GM10266 (cell line): Measurements from ENCODE around the gene PDGFRA.

Experiments used
- DNase-seq: peaks from one replicate; pipeline ENCODE4 v3.0.0; 2012; ENCODE audit errors: extremely low spot score
- TF ChIP-seq, protein P1 (sequence below): IDR thresholded peaks from 2 replicates; pipeline ENCODE4 v1.5.1; 2012; ENCODE audit warnings: mild to moderate bottlenecking, low read depth; ENCODE audit not compliant: control insufficient read depth, insufficient read depth; ENCODE audit errors: missing control alignments

PDGFRA gene

DNA sequence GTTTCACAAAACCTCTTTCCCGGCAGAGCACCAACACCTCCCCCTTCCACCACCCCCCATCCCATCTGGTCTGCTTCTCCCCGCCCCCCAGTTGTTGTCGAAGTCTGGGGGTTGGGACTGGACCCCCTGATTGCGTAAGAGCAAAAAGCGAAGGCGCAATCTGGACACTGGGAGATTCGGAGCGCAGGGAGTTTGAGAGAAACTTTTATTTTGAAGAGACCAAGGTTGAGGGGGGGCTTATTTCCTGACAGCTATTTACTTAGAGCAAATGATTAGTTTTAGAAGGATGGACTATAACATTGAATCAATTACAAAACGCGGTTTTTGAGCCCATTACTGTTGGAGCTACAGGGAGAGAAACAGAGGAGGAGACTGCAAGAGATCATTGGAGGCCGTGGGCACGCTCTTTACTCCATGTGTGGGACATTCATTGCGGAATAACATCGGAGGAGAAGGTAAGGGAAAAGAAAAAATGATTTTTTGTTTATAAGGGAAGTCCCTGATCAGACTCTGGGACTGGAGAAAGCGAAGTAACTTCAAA is at the start of gene PDGFRA:
PDGFRA (plus strand) TSS at position 333 of the 541 bp plus-strand sequence. CDS start 29,476 bp downstream, outside the sequence.
- DNase-seq: no peak
- TF ChIP-seq, protein P1, sequence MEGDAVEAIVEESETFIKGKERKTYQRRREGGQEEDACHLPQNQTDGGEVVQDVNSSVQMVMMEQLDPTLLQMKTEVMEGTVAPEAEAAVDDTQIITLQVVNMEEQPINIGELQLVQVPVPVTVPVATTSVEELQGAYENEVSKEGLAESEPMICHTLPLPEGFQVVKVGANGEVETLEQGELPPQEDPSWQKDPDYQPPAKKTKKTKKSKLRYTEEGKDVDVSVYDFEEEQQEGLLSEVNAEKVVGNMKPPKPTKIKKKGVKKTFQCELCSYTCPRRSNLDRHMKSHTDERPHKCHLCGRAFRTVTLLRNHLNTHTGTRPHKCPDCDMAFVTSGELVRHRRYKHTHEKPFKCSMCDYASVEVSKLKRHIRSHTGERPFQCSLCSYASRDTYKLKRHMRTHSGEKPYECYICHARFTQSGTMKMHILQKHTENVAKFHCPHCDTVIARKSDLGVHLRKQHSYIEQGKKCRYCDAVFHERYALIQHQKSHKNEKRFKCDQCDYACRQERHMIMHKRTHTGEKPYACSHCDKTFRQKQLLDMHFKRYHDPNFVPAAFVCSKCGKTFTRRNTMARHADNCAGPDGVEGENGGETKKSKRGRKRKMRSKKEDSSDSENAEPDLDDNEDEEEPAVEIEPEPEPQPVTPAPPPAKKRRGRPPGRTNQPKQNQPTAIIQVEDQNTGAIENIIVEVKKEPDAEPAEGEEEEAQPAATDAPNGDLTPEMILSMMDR: no peak

DNA sequence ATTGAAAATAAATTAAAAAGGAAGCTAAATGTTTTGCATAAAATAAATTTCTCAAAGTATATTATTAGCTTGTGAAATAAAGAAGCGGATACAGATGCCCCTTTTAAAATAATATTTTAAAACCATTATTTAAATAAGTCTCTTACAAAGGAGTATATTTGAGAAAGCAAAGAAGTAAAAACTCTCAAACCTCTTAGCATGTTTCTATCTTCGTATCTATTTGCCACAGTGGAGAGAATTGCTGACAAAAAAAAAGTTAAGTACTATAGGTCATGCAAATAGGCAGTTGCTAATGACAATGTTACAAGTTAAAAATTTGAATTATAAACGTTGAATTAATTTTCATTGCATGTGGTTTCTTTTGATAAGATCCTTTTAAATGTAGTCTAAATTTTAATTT is 44.5 kb upstream of the PDGFRA start:
- DNase-seq: no peak
- TF ChIP-seq, protein P1: no peak

DNA sequence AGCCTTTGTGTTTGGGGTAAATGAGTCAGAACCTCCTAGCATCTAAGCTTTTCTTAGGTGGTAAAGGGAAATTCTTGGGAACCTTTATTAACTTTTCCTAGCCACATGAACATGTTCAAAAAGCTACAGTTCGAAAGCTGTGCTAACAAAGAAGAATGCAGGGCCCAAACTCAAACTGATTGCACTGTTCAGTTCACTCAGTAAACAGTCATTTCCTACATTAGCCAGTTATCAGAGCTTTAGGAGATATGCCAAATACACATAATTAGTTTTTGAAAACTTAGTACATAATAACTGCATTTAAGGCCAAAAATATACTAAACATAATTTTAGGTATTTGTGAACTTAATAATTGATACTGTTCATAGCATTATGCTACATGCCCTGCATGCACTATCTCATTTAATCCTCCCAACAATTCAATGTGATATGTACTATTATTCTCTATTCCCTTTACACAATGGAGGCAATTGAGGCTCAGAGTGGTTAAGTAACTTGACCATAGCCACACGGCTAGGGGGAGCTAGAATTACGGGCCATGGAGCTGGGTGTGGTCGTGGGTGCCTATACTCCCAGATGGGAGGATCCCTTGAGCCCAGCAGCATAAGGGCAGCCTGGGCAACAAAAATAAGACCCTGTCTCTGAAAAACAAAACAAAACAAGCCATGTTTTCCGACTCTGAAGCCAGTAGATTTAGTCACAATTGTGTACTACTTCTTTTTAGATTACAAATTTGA is 43.9 kb upstream of the PDGFRA start:
- DNase-seq: no peak
- TF ChIP-seq, protein P1: no peak

DNA sequence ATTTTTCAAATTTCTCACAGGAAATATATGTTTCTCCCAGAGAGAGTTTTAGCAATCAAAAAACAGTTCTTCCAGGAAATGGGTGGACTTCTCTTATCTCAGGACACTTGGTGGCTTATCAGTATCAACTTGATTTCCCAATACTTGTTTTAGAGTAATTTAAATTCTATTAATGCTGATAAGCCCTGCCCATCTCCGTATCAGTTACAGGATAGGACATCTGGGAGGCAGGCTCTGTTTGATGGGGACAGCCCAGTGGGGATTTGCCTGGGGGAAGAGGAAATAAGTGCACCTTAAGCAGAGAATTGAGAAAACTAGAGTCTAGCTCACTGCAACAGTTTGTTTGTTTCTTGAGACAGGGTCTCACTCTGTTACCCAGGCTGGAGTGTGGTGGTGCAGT is 43.2 kb upstream of the PDGFRA start:
- TF ChIP-seq, protein P1: no peak
- DNase-seq: no peak

- TF ChIP-seq, protein P1: no peak
- DNase-seq: no peak
Observed at GRCh38 chr4:54186371-54186770, 42.7 kb upstream of the PDGFRA start.

DNA sequence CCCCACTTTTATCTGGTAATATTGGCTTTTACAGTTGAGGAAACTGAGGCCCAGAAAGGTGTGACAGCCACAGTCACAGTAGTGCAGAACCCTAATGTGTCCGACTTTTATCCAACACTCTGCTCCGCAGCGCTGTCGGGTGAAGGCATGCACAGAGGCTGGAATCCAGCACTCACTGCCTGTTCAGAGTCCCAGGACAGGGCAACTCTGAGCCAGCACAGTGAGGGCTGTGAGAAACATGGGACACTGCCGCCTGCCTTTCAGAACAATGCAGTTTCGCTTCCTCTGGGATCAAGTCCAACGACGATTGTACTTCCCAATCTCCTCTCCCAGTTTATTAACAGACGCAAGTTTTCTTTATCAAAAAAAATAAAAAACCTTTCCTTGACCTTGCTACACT is 41.9 kb upstream of the PDGFRA start:
- no peak for DNase-seq
- TF ChIP-seq, protein P1: no peak

DNA sequence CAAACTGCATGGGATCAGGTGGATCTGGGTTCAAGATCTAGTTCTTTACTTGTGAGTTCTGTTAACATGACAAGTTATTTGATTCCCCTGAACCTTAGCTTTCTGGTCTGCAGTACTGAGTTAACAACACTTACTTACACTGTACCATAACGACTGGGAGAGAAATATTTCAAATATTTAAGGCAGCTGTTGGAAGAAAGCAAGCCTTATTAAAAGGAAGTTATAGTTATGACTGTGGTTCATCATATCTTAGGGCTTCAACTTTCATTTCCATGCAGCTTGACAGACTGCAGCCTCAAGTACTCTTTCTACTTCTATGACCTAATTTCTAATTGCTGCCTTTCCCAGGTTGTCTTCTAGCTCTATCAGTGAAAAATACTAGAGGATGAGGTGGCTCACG is 40.0 kb upstream of the PDGFRA start:
- TF ChIP-seq, protein P1: no peak
- no peak for DNase-seq
